Mesenchymal stem cell (in vitro differentiated cells and primary cell): ENCODE results near the gene NDUFB11.

Source experiments
- DNase-seq: peaks from one replicate; pipeline ENCODE4 v3.0.0-alpha.2; 2013
- H2AFZ ChIP-seq: one replicate; pipeline ENCODE4 v1.6.1; 2013; ENCODE audit warnings: low read depth, mild to moderate bottlenecking, control low read depth, inconsistent platforms, low read length, moderate library complexity
- H2AK5ac ChIP-seq: 2 replicates; pipeline ENCODE4 v1.6.1; 2013; ENCODE audit warnings: low read length, moderate library complexity, mild to moderate bottlenecking, inconsistent platforms; ENCODE audit not compliant: severe bottlenecking
- H2BK120ac ChIP-seq: one replicate; pipeline ENCODE4 v1.6.1; 2013; ENCODE audit warnings: low read depth, mild to moderate bottlenecking, inconsistent platforms, low read length, moderate library complexity
- H2BK12ac ChIP-seq, 2 experiments: one replicate each; pipeline ENCODE4 v1.6.1; 2013; ENCODE audit warnings: inconsistent platforms in 2 of 2, low read length in 2 of 2, mild to moderate bottlenecking in 2 of 2, moderate library complexity in 2 of 2, control low read depth in 1 of 2
- H2BK15ac ChIP-seq: one replicate; pipeline ENCODE4 v1.6.1; 2013; ENCODE audit warnings: mild to moderate bottlenecking, low read depth, inconsistent platforms; ENCODE audit not compliant: poor library complexity, severe bottlenecking
- H2BK5ac ChIP-seq: 2 replicates; pipeline ENCODE4 v1.6.1; 2013; ENCODE audit warnings: low read depth, mild to moderate bottlenecking, low read length, control low read depth, inconsistent platforms; ENCODE audit not compliant: poor library complexity, severe bottlenecking
- H3K14ac ChIP-seq, 2 experiments: one replicate each; pipeline ENCODE4 v1.6.1; 2013; ENCODE audit warnings: inconsistent platforms in 2 of 2, low read length in 2 of 2, control low read depth in 1 of 2, mild to moderate bottlenecking in 1 of 2, moderate library complexity in 1 of 2
- H3K18ac ChIP-seq, 2 experiments: one replicate each; pipeline ENCODE4 v1.6.1; 2013; ENCODE audit warnings: inconsistent platforms in 2 of 2, low read length in 2 of 2, control low read depth in 1 of 2, low read depth in 1 of 2, mild to moderate bottlenecking in 1 of 2
- H3K23ac ChIP-seq, 2 experiments: one replicate each; pipeline ENCODE4 v1.6.1; 2013; ENCODE audit warnings: inconsistent platforms in 2 of 2, low read length in 2 of 2, mild to moderate bottlenecking in 2 of 2, moderate library complexity in 2 of 2, control low read depth in 1 of 2
- H3K27ac ChIP-seq: 2 replicates; pipeline ENCODE4 v1.5.1; 2013; ENCODE audit warnings: mild to moderate bottlenecking, moderate library complexity, low read length, control low read depth, inconsistent platforms; ENCODE audit not compliant: poor library complexity, severe bottlenecking
- H3K27me3 ChIP-seq, 2 experiments: 2 replicates each; pipeline versions ENCODE4 v1.6.1 to v1.7.0; 2013; ENCODE audit warnings: low read length in 2 of 2, mild to moderate bottlenecking in 2 of 2, moderate library complexity in 2 of 2, control low read depth in 1 of 2, inconsistent platforms in 1 of 2; ENCODE audit not compliant: control insufficient read depth in 1 of 2, insufficient read depth in 1 of 2
- H3K36me3 ChIP-seq, 2 experiments: 2 replicates each; pipeline versions ENCODE4 v1.6.1 to v1.7.0; 2013; ENCODE audit warnings: low read length in 2 of 2, control low read depth in 1 of 2, inconsistent platforms in 1 of 2, low read depth in 1 of 2, mild to moderate bottlenecking in 1 of 2; ENCODE audit not compliant: insufficient read depth in 2 of 2, control insufficient read depth in 1 of 2
- H3K4ac ChIP-seq, 2 experiments: one replicate each; pipeline ENCODE4 v1.6.1; 2013; ENCODE audit warnings: inconsistent platforms in 2 of 2, low read length in 2 of 2, mild to moderate bottlenecking in 2 of 2, moderate library complexity in 2 of 2, control low read depth in 1 of 2, low read depth in 1 of 2
- H3K4me1 ChIP-seq: 2 replicates; pipeline ENCODE4 v1.6.1; 2013; ENCODE audit warnings: low read depth, low read length, control low read depth; ENCODE audit not compliant: control insufficient read depth, insufficient read depth
- H3K4me2 ChIP-seq: 2 replicates; pipeline ENCODE4 v1.6.1; 2013; ENCODE audit warnings: low read length, mild to moderate bottlenecking, inconsistent platforms; ENCODE audit not compliant: poor library complexity, severe bottlenecking
- H3K4me3 ChIP-seq, 2 experiments: 2 replicates each; pipeline versions ENCODE4 v1.5.1 to v1.7.0; 2013; ENCODE audit warnings: low read length in 2 of 2, mild to moderate bottlenecking in 2 of 2, control low read depth in 1 of 2, low read depth in 1 of 2; ENCODE audit not compliant: insufficient read depth in 1 of 2
- H3K79me1 ChIP-seq: replicated peaks from 2 replicates; pipeline ENCODE4 v1.6.1; 2013; ENCODE audit warnings: mild to moderate bottlenecking, control low read depth, low read length, inconsistent platforms; ENCODE audit not compliant: poor library complexity, severe bottlenecking
- H3K9ac ChIP-seq: 2 replicates; pipeline ENCODE4 v1.7.0; 2013; ENCODE audit warnings: mild to moderate bottlenecking, low read length, moderate library complexity
- H3K9me3 ChIP-seq: 2 replicates; pipeline ENCODE4 v1.7.0; 2013; ENCODE audit warnings: mild to moderate bottlenecking, low read length; ENCODE audit not compliant: control insufficient read depth
- H4K8ac ChIP-seq: one replicate; pipeline ENCODE4 v1.6.1; 2013; ENCODE audit warnings: inconsistent platforms, mild to moderate bottlenecking, low read length, moderate library complexity
- H4K91ac ChIP-seq: one replicate; pipeline ENCODE4 v1.6.1; 2013; ENCODE audit warnings: mild to moderate bottlenecking, low read length, inconsistent platforms
- WGBS: methylation state at CpG from one replicate; pipeline ENCODE4 v1.1.7; 2013; ENCODE audit warnings: mixed read lengths; 5-methylcytosine and 5-hydroxymethylcytosine counted together

NDUFB11 gene

DNA sequence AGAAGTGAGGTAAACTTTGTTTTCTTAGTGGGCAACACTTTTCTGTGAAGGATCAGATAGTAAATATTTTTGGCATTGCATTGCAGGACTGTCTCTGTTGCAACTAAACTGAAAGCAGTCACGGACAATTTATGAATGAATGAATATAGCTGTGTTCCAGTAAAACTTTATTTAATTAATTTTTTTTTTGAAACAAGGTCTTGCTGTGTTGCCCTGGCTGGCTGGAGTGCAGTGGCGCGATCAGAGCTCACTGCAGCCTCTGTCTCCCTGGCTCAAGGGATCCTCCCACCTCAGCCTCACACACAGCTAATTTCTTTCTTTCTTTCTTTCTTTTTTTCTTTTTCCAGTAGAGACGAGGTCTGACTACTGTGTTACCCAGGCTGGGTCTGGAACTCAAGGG lies 16.3 kb upstream of the NDUFB11 start:
- H3K4me3 ChIP-seq: no peak overlapping the region
- H4K8ac ChIP-seq: no peak overlapping the region
- H3K4me1 ChIP-seq: no peaks in the 10 kb centered on the region
- H3K9me3 ChIP-seq: no peaks in the 10 kb centered on the region
- H3K14ac ChIP-seq: no peak overlapping the region
- H3K27me3 ChIP-seq: peaks cover 0 to 17% of the 10 kb centered on the region in 2 experiments
- no peak overlapping the region for H2AK5ac ChIP-seq
- no peaks in the 10 kb centered on the region for H3K79me1 ChIP-seq
- no peak overlapping the region for H3K23ac ChIP-seq
- no peak overlapping the region for H2AFZ ChIP-seq
- WGBS: 96% methylated on average over 3 of the region's 4 CpGs
- peaks cover 15 to 23% of the 10 kb centered on the region in 2 experiments for H3K36me3 ChIP-seq
- no peak overlapping the region for H2BK15ac ChIP-seq
- no peak for DNase-seq
- no peak overlapping the region for H4K91ac ChIP-seq
- H3K18ac ChIP-seq: no peak overlapping the region
- no peak overlapping the region for H2BK5ac ChIP-seq
- H2BK12ac ChIP-seq: no peak overlapping the region
- no peak overlapping the region for H3K4me2 ChIP-seq
- no peak overlapping the region for H3K9ac ChIP-seq
- H2BK120ac ChIP-seq: no peak overlapping the region
- H3K4ac ChIP-seq: no peak overlapping the region
- no peak overlapping the region for H3K27ac ChIP-seq

DNA sequence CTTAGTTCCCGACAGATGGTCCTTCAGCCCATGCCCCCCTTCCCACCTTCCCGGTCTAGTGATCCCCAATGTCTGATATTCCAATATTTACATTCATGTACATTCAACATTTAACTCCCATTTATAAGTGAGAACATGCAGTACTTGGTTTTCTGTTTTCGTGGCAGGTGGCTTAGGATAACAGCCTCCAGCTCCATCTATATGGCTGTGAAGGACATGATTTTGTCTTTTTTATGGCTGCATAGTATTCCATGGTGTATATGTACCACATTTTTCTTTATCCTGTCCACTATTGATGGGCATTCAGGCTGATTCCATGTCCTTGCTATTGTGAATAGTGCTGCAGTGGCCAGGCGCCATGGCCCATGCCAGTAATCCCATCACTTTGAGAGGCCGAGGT lies 14.3 kb upstream of the NDUFB11 start:
- Histone ChIP-seq H3K9ac (no peak overlapping the region), H3K36me3 (peaks cover 15 to 28% of the 10 kb centered on the region in 2 experiments), H4K91ac (no peak overlapping the region), H2BK5ac (no peak overlapping the region), H2AFZ (no peak overlapping the region), H3K27ac (no peak overlapping the region), H3K4me3 (no peak overlapping the region), H4K8ac (no peak overlapping the region), H2BK120ac (no peak overlapping the region), H2AK5ac (no peak overlapping the region), H3K27me3 (peaks cover 0 to 17% of the 10 kb centered on the region in 2 experiments), H3K79me1 (no peaks in the 10 kb centered on the region), H3K4ac (no peak overlapping the region), H2BK15ac (no peak overlapping the region), H2BK12ac (no peak overlapping the region), H3K23ac (no peak overlapping the region), H3K18ac (no peak overlapping the region), H3K14ac (no peak overlapping the region), H3K9me3 (no peaks in the 10 kb centered on the region), H3K4me2 (no peak overlapping the region), H3K4me1 (no peaks in the 10 kb centered on the region)
- DNase-seq: no peak
- 95% methylated on average over 4 of the region's 5 CpGs for WGBS

DNA sequence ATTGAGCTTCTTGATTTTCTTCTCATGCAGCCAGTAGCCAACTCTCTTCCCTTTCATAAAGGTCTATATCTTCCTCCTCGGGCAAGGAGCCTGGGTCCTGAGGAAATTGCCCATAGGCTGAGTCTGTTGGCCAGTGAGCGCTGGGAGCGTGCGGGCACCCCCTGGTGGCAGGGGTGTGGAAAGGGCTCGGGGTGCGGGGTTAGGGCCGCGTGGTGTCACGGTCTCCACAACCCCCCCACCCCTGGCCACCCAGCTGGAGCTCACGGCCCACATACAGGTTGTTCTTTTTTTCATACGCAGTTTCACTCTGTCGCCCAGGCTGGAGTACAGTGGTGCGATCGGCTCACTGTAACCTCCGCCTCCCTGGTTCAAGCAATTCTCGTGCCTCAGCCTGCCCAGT lies 13.6 kb upstream of the NDUFB11 start:
- Histone ChIP-seq H2BK15ac (no peak overlapping the region), H3K4me2 (no peak overlapping the region)

DNA sequence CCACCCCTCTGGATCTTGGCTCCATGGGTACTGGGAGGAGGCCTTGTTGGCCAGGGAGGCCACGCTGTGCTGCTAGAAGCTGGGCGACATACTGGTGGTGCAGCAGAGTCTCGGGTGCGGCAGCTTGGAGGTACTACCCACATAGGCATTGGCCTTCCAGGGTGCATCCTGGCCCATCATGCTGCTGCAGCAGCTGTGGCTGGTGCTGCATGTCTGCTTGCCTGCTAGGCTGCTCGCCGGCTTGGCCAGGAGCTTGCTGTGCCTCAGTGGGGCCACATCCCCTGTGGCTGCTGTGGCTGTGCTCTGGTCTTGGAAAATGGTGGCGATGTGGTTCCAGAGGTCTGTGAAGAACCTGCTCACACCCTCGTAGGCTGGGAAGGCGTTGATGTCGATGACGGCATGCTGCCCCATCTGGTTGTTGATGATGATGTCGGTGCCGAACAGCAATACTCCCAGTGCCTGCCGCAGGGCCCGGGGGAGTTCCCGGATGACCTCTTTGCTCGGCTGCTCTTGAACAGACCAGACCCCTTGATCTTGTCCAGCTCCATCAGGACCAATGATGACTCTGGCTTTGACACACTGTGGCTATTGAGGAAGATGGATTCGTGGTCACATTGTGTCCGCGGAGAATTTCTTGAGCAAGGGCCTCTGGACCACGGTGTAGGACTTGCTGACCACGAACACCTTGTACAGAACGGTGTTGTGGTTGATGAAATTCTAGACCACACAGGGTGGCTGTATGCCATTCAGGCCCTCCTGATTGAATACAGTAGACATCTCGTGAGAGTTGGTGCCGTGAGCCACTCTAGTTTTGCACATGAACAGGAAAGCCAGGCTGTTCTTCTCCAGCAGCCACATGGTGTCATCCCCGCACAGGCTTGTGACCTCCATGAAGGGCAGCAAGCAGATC lies 12.4 kb upstream of the NDUFB11 start:
- no peak for DNase-seq
- no peak overlapping the region for H2BK15ac ChIP-seq
- no peak overlapping the region for H3K4me2 ChIP-seq
- no peak overlapping the region for H2AFZ ChIP-seq
- H3K9ac ChIP-seq: no peak overlapping the region
- H3K23ac ChIP-seq: no peak overlapping the region
- no peaks in the 10 kb centered on the region for H3K79me1 ChIP-seq
- no peak overlapping the region for H2BK5ac ChIP-seq
- no peak overlapping the region for H3K4me3 ChIP-seq
- H3K4me1 ChIP-seq: no peaks in the 10 kb centered on the region
- no peak overlapping the region for H3K4ac ChIP-seq
- H2BK12ac ChIP-seq: no peak overlapping the region
- WGBS: 97% methylated on average over 25 of the region's 26 CpGs
- H3K36me3 ChIP-seq: peaks cover 12 to 34% of the 10 kb centered on the region in 2 experiments
- no peak overlapping the region for H3K14ac ChIP-seq
- no peak overlapping the region for H2BK120ac ChIP-seq
- no peak overlapping the region for H3K18ac ChIP-seq
- peaks cover 0 to 21% of the 10 kb centered on the region in 2 experiments for H3K27me3 ChIP-seq
- H3K27ac ChIP-seq: no peak overlapping the region
- H2AK5ac ChIP-seq: no peak overlapping the region
- H3K9me3 ChIP-seq: no peaks in the 10 kb centered on the region
- no peak overlapping the region for H4K8ac ChIP-seq
- no peak overlapping the region for H4K91ac ChIP-seq

More for the DNA sequence above, 13.6 kb upstream of the NDUFB11 start:
- Histone ChIP-seq H3K4me1 (no peaks in the 10 kb centered on the region), H3K9ac (no peak overlapping the region), H2BK12ac (no peak overlapping the region), H2BK5ac (no peak overlapping the region), H3K79me1 (no peaks in the 10 kb centered on the region), H4K91ac (no peak overlapping the region), H3K18ac (no peak overlapping the region), H3K4me3 (no peak overlapping the region), H3K9me3 (no peaks in the 10 kb centered on the region), H3K23ac (no peak overlapping the region), H3K4ac (no peak overlapping the region), H3K27ac (no peak overlapping the region), H3K14ac (no peak overlapping the region), H3K36me3 (peaks cover 15 to 30% of the 10 kb centered on the region in 2 experiments), H2BK120ac (no peak overlapping the region), H3K27me3 (peaks cover 0 to 20% of the 10 kb centered on the region in 2 experiments), H2AK5ac (no peak overlapping the region), H4K8ac (no peak overlapping the region), H2AFZ (no peak overlapping the region)
- 98% methylated on average over 15 of the region's 16 CpGs for WGBS
- DNase-seq: no peak
